HT-29 (cell line): ENCODE results near the gene BCAS3. TPM values are rescaled to one million over a fixed set of nuclear protein-coding genes. Genes with fewer than 3 reads are reported as not detected.

ENCODE experiments used
- DNase-seq: peaks from one replicate; pipeline ENCODE4 v3.0.0-alpha.2; 2015; ENCODE audit warnings: low spot score
- total RNA-seq: library from RNA; depleted of rRNA; stranded (reverse); fragments of >200 nt; shearing (Covaris generic); gene quantifications from 2 replicates; pipeline ENCODE4 v1.2.3, GENCODE V29; 2014

BCAS3 gene
- total RNA-seq, 1 experiment from 2014 or later, result 10.2 TPM

DNA sequence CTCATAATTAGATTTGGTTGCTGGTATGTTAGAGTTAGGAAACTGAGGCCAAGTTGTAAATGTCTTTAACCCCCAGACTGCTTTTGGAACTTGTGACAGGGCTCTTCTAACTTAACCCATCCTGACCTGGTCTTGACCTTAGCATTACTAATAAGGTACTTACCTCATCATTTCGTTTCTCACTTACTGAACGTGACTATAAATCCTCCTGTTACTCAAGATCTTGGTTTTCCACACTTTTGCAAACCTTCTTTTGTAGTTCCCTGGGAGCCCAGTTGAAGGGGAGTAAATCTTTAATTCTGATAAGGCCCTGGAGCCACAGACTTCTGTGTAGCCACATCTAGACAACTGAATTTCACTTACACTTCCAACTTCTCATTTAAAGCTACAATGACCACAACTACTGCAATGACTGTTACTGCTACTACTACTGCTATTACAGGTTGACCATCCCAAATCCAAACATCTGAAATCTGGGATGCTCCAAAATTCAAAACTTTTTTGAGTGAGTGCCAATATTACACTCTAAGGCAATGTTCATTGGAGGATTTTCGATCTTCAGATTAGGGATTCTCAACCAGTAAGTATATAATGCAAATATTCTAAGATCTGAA is 473.1 kb downstream of the BCAS3 start:
- no peak for DNase-seq

DNA sequence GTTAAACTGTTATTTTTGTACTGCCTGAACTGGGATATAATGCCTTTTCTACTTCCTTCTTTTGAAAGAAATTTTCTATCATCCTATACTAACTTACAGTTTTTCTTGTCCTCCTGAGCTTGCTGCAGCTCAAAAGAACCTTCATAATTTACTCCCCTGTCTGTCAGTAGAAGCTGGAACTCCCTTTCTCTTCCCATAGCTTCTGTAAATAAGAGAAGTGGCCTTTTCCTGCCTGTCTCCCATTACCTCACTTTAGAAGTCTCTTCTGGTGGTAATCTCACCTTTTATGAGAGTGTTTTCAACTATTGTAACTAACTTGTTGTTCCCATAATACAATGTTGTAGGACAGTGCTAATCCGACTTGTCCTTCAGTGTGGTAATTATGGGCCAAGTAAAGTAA is 475.2 kb downstream of the BCAS3 start:
- DNase-seq, result no peak

DNA sequence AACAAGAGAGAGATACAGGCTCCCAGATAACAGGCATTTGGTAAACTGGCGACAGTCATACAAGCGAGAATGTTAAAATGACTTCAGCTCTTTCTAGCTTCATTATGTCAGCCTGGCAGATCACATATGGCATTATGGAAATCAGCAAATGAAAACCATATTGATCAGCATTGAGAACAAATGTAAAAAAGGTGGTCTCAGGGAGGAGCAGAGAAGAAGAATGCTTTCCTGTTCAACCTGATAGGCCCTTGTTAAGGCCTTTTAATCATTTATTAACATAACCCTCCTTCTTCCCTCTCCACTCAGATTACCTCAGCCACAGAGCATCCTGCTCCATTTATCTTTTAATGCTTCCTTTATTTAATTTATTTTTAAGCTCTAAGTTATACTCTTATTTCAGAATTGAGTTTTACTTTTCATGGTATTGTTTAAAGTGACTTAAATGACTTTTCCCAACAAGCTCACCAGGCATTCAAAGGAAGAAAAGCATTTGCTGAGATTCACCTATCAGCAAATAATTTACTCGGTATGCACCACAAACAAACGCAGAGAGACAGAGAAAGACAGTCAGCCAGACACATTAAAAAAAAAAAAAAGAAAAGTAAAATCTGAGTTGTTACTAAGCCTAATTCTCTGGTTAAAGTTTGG is 478.1 kb downstream of the BCAS3 start:
- no peak for DNase-seq

DNA sequence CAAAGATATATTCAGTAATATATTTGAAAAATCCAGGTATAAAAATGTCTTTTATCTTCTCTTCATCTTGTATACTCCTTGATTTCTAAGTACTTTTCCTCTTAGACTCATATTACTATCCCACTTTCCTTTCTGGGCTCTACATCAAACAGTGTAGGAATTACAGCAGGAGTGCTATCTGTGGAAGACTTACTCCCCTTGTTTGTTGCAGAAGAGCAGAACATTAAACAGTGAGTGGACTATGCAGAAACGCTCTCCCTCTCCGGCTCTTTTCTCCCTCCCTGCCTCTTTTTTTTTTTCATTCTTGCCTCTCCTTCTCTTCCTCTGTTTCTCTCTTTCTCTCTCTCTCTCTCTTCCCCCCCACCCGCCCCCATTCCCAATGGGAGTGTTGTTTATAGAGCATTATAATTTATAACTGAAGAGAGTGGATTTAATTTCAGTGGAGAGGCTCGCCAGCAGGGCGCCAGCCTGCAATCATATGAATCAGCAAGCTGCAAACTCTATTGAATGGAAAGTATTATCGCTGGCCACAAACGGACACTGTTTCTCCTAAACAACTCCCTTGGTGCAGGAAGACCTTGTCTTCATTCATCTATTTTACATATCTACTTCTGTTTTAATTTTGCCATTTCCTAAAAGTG is 479.7 kb downstream of the BCAS3 start:
- DNase-seq, result no peak

DNA sequence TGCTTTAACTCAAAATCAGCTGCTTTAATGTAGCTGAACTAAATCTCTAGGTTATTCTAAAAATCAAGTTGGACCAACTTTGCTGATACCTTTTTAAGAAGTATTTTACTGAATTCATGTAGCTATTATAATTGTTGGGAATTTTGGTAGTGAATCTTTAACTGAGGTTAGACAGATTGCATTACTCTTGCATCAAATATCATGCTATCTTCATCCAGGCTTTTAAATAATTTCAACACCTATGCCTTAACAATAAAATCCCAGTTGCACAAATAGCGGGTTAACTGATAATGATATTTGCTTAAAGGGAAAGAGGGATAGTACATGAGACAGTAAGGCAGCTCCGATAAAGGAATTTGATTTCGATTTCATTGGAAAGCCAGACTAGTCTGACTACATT is 480.7 kb downstream of the BCAS3 start:
- no peak for DNase-seq

DNA sequence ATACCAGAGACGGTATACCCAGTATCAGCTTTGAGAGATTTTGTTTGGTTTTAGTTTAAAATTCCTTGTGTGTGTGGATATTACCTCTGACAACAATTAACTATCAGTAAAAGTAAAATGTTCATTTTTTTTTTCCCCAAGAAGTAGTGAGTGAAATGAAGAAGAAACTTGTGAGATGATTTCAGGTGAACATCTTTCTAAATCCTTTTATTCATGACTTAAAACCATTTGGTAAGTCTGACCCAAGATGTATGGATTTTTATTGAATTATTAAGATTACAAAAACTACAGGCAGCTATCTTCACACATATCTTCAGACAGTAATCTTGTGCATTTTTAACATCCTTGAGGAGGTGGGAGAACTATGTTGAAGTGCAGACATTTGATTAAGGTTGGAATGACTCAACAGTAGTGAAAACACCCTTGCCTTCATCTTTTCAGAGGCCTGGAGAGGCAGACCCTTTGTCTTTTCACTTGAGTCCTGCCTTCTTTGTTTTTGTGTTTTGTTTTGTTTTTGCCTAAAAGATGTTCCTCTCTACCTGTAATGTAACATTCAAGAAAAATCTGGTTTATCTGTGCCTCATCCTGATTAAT is 481.7 kb downstream of the BCAS3 start:
- no peak for DNase-seq

DNA sequence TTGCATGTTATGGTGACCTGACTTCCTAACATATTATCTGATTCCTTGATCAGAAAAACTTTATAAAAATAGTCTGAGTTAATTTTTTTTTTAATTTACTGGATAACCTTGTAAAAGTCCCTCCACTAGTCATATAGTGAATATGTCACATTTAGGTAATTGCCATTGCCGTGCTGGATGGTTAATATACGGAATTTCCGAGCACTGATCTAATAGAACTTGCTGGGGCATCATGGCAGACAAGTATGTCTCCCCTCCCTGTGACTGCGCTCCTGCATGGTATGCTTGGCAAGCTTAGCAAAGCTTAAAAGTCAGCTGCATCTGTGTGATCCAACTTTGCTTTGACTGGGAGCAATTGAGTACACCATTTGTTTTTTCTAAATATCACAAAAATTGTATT is 482.6 kb downstream of the BCAS3 start:
- DNase-seq, result no peak

DNA sequence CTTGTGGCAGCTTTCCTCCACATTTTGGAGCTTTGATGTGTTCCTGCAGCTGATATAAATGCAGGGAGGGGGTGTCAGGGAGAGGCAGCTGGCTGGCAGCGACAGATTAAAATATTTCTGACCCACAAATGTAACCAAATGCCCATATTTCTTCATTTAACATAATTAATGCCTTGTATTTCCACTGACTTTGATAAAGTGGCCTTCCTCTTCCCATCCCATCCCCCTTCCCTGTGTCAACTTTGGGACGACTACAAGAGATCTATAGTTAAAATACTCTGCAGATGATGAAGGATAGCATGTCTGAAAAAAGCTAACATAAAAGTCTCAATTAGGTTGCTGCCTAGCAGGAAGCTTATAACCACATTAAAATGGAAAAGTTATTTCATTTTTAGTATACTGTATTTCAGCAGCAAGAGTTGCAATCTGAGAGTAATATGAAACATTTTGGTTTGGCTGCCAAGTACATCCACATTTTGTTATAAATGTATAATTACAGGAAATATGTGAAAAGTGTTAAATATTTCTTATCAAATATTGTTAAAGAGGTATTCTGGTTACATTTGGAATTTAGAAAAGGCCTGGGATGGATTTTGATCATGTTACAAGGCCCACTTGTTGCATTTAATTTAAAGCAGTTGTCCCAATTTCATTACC is 483.3 kb downstream of the BCAS3 start:
- DNase-seq, result no peak

DNA sequence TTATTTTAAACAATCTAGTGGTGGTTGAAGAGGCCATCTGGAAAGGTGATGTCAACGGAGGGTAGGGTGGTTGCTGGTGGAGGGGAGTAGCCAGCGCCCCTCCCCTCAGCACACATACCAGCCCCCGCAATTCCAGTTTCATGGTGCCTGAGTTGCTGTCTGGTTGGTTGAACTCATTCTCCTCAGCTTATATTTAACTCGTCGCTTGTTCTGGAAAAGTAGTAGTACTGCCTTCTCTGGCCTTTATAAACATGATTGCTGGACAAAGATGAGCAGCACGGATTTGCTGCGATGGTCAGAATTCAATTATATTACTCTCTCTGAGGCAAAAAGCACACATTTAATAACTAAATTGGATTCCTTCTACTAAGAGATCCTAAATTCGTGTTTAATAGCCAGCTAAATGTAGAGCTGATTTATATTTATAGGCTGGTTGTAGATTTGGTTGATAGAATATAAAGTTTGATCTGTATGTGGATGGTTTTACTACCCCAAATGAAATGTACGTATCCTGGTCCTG is 484.0 kb downstream of the BCAS3 start:
- DNase-seq, result no peak

DNA sequence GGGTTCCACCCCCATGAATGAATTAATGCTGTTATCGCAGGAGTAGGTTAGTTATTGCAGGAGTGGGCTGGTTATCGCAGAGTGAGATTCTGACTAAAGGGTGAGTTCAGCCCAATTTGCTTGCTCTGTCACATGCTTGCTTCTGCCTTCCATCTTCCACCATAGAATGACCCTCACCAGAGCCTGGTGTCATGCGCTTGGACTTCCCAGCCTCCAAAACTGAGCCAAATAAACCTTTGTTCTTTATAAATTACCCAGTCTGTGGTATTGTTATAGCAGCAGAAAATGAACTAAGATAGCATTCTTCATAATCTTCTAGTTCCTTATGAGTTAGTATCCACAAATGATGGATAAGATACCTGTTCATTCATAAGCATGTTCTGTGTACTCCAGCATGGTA is 486.9 kb downstream of the BCAS3 start:
- no peak for DNase-seq

DNA sequence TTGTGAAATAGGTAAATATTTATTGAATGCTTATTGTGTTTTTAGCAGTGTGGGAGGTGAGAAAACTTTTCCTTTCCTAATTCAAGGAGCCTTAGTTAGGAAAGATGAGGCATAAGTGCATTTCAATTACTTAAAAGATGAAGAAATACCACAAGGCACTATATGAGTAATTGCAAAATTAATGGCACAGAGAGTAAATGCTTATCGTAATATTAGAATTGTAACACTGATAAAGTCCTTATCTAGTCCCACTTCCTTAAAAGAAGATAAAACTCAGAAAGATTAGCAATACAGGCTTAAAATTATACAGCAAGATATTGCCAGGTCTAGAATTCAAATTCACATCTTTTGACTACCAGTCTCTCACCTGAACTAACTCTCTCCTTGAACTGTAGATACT is 489.4 kb downstream of the BCAS3 start:
- DNase-seq, result no peak

DNA sequence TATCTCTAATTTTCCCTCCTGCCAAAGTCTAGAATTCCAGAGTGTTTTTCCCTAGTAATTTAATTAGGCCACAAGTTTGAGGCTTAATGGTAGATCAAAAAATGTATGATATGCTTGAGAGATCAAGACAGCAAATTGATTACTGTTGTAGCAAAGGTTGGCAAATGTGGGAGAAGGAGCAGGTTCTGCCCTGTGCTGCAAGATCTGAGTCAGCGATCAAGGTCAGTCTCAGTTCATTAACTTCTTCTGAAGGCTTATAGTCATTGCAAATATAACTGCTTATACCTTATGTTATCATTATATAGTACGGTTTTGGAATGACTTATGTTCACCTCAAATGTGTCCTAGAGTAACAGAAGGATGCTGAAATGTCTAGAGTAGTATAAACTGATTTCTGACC is 490.9 kb downstream of the BCAS3 start:
- no peak for DNase-seq

DNA sequence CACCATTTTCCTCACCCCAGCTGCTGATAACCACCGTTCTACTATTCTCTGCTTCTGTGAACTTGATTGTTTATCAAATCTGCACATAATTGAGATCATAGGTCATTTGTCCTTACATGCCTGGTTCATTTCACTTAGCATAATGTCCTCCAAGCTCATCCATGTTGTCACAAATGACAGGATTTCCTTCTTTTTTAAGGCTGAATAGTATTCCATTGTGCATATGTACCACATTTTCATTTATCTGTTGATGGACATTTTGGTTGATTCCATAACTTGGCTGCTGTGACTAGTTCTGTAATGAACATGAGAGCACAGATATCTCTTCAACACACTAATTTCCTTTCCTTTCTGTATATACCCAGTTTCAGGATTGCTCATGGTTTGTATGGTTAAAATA is 496.7 kb downstream of the BCAS3 start:
- no peak for DNase-seq

DNA sequence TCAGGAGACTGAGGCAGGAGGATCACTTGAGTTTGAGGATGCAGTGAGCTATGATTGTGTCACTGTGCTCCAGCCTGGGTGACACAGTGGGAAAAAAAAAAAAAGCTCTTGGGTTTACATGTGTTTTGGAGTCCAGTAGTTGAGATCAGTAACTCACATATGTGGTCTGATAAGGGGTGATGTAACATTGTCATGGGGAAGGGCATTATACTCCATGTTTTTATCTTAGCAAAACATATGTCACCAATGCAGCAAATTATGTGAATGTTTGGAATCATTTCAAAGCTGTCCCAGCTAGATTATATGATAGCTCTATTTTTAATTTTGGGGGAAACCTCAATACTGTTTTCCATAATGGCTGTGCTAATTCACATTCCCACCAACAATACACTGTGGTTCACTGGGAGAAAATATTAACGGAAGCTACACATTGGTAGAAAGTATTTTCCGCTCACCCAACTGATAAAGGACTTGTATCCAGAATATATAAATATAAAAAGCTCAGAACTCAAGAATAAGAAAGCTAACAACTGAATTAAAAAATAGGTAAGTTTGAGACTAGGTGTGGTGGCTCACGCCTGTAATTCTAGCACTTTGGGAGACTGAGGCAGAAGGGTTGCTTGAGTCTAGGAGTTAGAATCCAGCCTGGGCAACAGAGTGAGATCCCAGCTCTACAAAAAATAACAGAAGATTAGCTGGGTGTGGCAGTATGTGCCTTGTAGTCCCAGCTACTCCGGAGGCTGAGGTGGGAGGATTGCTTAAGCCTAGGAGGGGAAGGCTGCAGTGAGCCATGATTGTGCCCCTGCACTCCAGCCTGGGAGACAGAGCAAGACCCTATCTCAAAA is 497.9 kb downstream of the BCAS3 start:
- no peak for DNase-seq

DNA sequence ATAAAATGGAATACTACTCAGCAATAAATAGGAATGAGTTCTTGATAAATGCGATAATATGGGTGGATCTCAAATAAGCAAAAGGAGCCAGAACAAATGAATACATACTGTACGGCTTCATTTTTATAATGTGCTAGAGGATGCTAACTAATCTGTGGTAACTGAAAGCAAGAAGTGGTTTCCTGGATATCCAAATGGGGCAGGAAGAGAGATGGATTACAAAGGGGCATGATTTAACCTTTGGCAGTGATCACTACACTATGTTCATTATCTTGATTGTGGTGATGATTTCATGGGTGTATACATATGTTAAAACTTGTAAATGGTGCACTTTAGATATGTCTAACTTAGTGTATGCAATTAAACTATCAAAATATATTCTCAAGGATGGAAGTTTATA is 499.7 kb downstream of the BCAS3 start:
- no peak for DNase-seq

DNA sequence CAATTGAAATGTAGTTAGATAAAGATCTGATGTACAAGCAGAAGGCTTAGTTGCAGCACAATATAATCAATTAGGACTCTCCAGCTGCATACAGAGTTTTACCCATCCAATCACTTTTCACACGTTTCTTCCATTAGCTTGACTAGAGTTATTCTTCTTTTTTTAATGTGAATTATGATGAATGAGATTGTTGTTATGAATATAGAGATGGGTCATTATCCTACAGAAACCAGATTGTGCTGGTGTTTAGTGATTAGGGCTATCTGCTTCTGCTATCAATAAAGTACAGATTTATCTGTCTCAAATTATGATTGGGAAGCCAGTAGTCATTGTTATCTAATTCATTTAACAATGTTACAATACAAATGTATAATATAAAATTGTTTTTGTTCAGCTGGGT is 500.6 kb downstream of the BCAS3 start:
- no peak for DNase-seq

DNA sequence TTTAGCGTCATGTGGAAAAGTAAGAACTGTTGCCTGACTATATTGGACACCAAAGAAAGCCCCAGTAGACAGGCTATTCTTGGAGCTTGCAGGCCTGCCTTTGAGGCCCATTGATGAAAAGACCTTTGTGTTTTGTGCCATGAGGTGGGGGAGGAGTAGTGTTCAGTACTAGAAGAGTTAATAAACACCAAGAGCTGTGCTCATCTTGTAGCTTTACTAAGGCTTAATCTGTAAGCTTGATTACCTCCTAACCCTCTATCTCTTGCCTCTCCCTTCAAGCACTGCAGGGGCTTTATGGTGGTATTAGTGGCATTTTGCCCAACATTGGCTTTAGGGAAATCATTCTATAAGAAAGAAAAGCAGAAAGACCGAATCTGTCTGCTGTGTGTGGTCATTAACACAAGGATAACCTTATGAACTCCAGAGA is 501.7 kb downstream of the BCAS3 start:
- no peak for DNase-seq

DNA sequence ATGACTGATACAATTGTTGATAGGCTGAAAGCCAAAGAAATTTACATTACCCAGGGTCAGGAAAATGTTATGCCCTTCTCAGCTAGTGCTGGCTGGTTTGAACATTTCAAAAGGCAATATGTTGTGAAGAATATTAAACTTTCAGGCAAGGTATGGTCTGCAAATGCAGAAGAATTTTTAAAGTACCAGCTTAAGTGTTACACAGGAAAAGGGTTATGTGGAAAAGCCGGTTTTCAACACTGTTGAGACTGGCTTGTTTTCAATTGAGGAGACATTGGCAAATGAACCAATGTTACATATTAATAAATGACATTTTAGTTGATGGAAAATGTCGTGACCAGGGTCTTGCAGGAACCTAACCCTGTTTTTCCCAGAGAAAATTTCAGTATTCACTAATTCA is 506.1 kb downstream of the BCAS3 start:
- no peak for DNase-seq

DNA sequence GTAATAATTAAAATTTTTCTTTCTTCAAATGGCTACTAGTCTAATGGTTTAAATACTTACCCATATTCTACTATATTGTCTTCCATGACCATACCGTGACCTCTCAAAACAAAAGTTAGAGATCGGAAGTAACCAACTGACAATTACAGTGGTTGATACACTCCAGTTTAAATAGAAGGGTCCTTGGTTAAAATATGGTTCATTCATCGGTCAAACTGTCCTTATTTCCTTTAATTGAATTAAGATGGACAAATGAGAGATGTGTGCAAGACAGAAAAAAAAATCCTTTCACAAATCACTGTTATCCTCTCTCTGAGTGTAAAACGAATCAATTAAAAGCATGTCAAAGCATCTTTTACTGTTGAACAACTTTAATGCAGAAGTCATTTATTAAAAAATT is 507.7 kb downstream of the BCAS3 start:
- no peak for DNase-seq

DNA sequence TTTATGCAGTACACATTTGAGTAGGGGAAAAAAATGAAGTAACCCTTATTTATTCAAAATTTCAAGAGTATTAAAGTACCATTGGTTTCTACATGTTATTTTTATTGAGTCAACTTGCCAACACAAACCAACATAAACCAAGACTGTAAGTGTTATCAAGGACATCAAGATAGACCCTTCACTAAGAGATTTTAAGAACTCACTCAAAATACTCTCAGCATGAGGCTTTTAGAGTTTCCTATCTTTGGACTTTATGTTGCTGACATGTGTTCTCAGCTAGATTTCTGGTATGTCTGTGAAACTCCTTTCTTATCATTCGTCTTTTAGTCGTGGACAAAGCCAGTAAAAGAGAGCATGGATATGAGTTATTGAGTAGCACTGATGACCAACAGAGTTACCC is 509.4 kb downstream of the BCAS3 start:
- no peak for DNase-seq

DNA sequence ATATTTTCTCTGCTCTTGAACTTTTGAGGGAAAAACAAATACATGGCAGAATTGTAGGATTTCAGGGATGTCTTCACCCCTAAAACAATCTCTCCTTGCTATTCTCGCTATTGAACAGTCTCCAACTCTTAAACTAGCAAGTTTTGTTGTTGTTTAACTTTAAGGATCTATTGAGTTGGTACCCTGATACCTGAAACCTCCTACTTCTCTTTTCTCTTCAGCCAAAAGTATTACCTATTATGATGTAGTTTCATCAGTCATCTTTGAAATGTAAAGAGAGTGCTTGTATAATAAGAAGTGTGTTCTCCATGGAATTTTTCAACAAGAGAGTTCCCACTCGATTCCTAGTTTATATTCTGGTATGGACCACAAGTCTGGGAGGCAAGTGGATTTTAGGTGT is 510.4 kb downstream of the BCAS3 start:
- no peak for DNase-seq
